Hematopoietic multipotent progenitor cell (in vitro differentiated cells): ENCODE results near the gene SERPINH1. TPM values are rescaled to one million over a fixed set of nuclear protein-coding genes. Genes with fewer than 3 reads are reported as not detected.

Experiments used
- DNase-seq, 3 donors: peaks; one replicate each; pipeline ENCODE4 v3.0.0-alpha.2; 2011 to 2015; ENCODE audit warnings: low read depth in 2 of 3, low spot score in 2 of 3
- total RNA-seq: library from RNA; depleted of rRNA; stranded (reverse); fragments of >200 nt; gene quantifications from one replicate; pipeline ENCODE4 v1.2.3, GENCODE V29; 2012

SERPINH1 gene
- 92.4 TPM for total RNA-seq

DNA sequence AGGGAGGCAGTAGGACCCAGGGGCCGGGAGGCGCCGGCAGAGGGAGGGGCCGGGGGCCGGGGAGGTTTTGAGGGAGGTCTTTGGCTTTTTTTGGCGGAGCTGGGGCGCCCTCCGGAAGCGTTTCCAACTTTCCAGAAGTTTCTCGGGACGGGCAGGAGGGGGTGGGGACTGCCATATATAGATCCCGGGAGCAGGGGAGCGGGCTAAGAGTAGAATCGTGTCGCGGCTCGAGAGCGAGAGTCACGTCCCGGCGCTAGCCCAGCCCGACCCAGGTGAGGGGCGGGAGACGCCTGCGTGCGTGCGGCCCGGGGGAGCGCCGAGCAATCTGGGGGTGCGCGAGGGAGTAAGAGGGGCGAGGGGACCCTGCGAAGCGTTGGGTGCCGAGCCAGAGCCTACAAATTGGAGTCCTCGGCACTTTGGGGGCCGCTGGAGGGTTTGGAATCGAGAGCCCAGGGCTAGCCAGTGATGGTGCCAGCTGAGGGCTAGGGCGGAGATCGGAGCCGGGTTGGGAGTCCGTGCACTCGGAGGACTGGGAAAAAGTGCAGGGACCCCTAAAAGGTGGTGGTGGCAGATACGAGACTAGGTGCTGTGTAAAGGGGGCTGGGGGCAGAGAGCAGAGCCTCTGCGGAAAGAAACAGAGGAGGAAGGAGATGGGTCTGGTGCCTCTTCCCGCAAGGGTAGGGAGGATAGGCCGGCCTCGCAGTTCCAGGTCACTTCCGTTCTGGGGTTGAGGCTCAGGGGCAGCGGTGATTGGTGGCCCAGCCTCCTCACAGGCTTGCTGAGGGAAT lies at the start of gene SERPINH1:
TSS of gene SERPINH1 (plus strand) at position 206 of the 788 bp plus-strand sequence. CDS start 4,097 bp downstream, outside the sequence.
- peak; percentile 23 to 47 (median 43) for DNase-seq

DNA sequence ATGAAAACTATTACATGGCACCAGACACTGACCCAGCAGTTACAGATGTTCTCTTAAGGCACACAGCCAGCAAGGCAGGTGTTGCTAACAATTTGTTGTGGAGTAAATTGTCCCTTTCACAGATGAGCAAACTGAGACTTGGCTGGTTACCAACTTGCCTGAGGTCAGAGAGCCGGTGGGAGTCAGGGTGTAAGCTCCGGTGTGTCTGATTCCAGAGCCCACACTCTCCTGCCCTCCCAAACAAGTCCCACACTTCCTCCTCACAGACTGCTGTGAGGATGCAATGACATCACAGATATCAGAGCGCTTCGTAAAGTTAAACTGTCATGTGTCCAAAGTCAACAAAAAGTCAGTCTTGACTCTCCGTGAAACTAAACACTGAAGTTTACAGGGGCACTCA lies 48.8 kb upstream of the SERPINH1 start:
- no peak for DNase-seq

DNA sequence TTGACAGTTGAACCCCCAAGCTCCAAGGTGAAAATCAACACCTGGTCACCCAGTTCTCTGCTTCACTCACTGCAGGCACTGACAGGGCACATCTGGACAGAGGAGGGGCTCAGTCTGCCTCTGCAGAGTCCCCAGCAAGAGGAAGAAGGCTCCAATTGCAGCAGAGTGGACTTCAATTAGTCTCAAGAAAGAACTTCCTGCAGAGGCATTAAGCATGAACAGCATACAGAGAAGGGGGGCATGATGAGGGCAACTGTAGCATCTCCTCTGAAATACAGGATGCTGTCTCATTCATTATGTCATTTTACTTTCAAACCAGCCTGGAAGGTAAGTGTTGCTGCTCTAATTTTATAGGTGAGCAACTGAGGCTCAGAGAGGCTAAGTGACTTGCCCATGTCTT lies 47.5 kb upstream of the SERPINH1 start:
- DNase-seq: no peak

DNA sequence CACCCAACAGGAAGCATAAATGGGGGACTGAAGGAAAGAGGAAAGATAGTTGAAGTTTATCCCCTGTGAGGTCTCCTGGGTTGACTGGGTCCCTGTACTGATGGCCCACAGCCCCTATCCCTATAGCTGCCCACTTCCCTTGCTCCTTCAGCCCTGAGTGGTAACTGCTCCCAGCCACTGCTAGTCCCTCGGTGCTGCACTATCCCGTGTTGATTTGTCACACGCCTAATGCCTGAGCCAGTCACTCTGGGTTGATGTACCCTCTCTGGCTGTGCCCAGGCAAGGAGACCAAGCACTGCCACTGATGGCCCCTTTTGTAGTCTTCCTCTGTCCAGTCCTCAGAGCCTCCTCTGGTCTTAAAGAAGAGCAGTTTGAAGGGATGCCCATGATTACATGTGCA lies 45.9 kb upstream of the SERPINH1 start:
- DNase-seq: no peak

DNA sequence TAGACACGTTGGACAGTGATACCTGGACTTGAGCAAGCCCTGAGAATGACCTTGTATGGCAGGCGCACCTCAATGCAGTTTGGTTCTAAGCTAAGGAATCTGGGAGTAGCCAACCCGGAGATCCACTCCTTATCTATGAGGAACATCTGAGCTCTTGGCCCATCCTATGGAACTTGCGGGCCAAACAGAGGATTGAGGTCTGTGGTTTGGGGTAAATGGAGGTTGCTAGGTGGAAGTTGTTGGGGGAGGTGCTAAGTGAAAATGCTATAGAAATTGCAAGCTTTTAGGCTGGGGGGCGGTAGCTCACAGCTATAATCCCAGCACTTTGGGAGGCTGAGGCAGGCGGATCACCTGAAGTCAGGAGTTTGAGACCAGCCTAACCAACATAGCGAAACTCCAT lies 45.2 kb upstream of the SERPINH1 start:
- peak in 1 of 3 donors; percentile 45 for DNase-seq

DNA sequence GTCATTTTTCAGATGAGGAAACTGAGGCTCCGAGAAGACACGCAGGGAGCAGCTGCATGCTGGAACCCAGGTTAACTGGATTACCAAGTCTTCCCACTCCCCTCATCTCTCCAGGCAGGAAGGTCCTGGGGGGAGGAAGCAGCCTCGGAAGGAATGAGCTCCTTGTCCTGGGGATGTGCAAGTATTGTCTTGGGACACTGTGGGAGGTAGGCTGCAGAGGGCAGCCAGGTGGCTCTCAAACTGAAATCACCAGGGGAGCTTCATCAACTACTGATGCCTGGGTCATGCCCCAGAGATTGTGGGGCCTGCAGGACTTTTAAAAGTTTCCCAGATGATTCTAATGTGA lies 43.9 kb upstream of the SERPINH1 start:
- no peak for DNase-seq

DNA sequence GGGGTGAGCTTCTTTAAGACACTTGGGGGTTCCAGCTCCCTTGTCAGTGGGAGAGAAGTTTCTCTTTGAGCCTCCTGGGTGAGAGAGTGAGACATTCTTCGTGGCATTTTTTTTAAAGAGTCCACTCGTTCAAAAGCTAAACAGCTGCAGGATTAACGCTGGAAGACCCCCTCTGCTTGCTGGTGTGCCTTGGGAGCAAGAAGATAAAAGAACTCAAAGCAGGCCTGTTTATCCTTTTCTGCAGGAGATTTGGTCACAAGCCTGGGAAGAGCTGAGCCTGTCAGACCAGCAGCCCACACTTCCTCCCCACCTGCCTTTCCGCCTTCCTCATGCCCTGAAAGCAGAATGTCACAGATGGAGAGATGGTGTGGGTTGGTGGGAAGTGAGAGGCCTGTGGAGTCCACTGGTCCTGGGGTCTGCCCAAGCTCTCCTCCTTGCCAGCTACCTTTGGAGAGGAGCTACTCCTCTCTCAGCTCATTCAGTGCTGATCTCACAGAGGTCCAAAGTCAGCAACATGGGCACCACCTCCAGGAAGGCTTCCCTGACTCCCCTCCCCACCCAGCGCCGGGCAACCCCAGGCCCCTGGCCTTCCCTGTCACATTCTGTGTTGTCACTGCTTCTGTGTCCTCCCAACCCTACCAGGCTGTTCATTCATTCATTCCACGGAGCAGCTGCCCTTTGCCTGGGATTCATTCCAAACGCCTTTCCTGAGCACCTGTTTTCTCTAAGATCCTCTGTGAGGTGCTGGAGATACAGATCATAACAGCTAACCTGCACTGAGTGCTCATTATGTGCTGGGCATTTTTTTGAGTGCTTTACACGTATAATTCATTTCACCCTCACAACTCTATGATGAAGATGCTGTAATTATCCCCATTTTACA lies 43.0 kb upstream of the SERPINH1 start:
- DNase-seq: no peak

DNA sequence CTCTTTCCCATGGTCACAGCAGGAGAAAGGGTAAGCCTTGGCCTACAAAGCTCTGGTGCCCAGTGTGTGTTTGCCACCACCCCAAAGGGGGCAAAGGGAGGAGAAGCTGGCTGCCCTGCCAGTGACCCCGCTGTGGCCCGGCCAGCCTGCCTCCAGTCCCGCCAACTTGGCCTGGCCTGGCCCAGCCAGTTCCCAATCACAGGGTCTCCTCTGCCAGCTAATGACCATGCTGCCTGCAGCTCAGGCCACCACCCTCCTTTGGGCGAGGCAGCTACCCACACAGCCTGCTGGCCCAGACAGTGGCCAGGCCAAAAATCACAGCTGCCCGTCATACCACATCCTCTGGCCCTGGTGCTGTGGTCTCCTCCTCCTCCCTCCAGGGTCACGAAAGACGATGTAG lies 41.4 kb upstream of the SERPINH1 start:
- DNase-seq: no peak

DNA sequence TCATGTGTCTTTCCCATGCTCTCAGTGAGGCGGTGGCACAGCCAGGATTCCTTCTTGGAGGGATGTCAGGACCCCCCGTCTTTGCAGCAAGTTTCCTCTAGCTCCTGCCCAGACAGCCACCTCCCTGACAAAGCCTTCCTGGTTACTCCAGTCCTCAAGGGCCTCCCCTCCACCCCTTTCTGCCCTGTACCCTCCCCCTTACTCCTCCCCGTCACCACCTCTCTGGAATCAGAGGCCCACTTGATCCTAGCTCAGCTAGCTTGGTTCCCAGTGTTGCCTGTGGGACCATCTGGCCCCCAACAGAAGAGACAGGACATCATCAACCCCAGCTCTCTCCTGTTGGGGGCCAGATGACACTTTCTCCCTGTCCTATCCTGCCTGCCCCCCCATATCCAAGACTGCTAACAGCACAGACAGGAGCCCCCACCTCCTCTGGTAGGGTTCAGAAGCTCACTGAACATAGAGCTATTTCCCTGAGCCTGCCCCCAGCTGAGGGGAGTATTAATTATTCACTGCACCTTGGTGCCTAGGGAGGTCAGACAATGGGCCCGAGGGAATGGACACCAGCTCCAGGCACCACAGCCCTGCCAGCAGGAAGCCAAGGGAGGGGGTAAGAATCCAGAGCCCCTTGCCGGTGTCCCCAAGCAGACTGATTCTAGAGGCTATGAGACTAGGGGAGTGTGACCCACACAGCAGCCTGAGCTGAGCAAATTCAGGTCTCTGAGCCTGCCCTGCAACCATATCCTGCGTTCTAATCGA lies 39.6 kb upstream of the SERPINH1 start:
- DNase-seq: no peak

DNA sequence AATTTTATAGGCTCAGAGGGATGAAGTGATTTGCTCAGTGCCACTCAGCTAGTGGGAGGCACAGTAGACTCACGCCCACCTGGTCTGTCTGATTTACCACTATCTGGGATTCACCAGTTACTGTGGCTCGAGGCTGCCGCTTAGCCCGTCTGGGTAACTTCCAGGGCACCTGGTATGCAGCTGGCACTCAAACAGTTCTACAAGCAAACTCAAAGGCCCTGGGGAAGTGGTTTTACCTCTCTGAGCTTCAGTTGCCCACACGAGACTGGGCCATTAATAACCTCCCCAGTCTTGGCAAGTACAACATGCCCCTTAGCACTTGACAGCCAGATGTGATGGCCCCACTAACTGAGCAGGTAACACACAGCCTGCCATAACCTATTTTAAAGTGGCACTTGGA lies 38.9 kb upstream of the SERPINH1 start:
- DNase-seq: no peak

DNA sequence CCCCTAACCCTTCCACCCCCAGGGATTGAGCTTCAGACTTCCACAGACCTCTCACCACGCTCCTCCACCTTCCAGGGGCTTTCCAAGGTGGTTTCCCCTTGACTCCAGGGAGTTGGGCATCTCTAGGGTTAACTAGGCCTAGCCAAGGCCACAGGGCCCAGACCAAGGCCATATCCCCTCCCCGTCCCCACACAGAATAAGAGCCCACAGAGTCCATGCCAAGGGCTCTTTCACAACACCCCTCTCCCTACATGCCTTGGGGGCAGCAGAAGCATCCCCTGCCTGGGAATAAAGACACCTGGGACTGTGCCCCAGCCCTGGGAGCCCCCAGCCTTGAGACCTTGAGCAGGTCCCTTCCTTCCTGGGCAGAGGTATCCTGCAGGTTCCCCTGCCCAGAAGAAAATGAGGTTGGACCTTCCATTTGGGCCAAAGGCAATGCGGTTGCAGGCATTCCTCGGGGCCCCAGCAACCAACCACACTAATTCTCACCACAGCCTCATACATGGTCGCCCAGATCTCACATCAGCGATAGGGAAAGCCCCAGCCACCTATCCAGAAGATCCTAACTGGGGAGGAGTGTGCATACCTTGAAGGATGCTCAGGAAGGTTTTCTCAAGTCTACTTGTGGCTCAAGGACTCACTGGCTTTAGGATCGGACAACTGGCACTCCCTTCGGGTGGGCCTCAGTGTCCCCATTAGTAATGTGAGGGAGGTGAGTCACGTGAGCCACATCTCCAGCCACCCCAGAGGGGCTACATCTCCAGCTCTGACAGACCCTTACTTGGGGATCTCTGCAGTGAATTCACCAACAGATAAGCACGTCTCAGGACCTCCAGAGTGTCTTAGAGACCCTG lies 38.0 kb upstream of the SERPINH1 start:
- DNase-seq: no peak

DNA sequence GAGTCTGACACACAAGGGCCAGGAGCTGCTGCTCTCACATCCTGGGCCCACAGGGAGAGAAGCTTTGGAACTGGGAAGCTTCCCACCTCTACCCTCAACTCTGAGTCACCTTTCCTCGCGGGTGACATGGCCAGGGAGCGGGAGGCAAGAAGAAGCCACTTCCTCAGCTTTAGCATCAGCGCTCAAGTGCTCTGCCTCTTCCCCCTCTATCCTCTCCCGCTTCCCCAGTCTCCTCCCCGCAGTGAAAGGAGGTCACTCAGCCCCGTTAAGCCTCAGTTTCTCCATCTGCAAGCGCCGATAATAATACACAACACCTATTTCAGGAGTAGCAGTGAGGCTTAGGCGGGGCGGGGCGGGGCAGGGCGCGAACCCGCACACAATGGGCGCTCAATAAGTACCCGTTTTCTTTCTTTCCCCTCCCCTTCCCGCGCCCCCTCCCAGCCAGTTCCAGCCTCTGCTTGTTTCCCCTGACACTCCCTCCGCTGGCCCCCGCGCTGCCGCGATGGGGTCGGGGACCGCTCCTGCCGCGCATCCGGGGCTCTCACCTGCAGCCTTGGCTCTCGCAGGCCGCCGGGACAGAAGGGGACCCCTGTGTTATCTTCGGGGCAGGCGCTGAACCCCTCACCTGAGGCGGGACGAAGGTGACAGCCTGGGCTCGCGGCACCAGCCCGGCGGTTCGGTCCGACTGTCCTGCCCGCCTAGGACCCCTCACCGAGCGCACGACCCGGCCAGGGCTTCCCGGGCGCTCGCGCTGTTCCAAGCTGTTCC lies 37.2 kb upstream of the SERPINH1 start:
- DNase-seq: no peak

DNA sequence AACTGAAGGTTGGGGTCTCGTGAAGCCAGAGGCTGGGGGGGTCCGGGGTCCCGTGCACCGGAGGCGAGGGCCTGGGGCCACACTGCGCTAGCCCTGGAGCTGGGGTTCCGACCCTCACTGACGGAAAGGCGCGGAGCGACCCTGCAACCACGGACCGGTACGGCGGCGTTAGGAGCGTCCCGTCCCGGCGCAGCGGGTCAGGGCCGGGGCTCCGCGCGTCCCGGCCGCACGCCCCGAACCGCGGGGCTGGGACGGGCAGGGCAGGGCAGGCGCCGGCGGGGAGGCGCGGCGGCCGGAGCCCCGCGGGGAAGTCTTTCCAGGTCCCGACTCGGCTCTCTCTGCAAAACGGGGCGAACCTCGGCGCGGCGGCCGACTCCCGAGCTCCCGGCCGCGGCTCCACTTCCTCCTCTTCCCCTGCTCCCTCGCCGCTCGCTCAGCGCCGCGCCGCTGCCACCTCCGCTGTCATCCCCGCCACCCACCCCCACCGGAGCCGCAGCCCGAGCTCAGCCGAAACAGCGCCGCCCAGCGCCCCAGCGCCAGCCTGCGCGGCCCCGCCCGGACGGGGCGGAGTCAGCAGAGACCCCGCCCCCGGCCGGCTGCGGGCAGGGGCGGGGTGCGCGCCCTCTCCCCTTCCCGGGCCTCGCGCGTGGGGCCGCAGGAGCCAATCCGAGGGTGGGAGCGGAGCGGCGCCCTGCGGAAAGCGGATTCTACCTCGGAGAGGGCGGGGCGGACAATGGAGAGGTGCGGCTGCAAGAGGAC lies 36.4 kb upstream of the SERPINH1 start, which contains the start of gene GDPD5:
TSS of gene GDPD5 (minus strand) at position 509 of the 759 bp plus-strand sequence. CDS start 48,206 bp downstream, outside the sequence.
- peak; percentile 87 to 89 (median 88) for DNase-seq

DNA sequence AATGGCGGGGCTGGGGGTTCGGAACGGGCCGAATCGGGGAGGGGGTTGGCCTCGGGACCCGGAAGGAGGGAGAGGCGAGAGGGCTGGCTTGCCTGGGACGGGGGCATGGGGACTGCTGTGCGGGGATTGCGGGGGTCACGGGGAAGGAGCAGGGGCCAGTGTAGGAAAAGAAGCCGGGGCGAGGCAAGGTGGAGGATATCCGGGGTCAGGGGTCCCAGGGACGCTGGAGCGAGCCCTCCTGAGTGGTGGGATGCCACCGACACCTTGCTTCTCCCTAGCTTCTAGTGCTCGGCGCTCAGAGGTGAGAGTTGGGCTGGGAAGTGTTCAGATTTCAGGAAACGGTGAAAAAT lies 35.9 kb upstream of the SERPINH1 start:
- DNase-seq: no peak

DNA sequence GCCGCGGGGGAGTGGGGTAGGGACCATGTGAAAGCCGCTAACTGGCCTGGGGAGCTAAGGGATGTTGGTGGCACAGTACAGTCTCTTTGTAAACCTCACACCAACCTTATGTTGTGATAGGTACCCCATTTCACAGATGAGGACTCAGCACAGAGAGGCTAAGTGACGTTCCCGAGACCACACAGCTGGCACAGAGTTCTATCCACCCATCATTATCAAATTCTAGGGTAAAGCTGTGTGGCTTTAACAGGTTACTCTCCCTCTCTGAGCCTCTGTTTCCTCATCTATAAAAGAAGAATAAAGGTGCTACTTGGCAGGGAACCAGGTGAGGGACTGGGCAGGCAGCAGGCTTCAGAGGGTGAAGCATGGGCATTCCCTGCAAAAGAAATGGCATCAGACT lies 34.9 kb upstream of the SERPINH1 start:
- no peak for DNase-seq

DNA sequence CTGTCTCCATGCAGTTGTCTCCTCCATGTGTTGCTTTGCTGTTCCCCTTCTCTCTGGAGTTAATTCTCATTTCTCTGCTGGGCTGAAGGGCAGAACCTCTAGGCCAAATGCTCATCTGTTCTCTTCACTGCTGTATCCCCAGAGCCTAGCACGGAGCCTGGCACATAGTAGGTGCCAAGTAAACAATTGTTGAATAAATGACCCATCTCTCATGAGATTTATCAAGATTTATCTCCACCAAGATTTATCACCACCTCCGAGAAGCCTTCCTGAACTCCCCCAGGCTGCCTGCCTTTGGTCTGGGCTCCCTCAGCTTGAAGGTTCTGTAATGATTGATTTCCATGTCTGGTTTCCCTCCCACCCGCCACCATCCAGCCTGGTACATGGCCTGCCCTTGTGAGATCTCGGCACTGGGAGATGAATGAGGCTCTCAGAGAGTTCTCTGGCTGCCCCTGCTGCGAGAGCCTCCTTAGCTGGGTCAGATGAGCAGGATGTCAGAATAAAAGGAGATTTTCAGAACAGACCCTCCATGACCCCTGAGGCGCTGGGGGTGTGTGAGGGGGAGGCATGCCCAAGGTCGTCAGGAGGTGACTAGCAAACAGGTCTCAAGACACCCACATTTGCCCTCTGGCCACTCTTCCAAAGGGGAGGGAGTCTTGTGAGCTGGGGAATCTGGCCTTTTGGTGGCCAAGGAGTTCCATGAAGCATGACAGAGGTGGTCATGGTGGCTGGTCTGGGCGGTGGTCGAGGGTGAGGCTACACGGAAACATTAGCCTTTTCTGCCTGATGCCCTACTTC lies 33.9 kb upstream of the SERPINH1 start:
- no peak for DNase-seq

DNA sequence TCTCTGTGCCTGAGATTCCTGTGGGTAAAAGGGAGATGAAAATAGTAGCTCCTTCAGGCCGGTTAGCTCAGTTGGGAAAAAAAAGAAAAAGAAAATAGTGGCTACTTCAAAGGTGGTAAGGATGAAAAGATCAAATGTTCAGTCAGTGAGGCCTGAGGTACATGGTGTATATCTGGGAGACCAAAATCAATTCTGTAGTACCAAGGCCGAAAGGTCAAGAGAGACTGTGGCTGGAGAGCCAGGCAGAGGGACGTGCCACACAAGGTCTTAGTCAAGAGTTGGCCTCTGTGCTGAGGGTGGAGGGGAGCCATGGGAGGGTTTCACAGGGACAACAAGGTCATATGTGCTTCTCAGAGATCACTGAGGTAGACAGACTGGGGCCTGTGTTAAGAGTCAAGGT lies 31.5 kb upstream of the SERPINH1 start:
- no peak for DNase-seq

DNA sequence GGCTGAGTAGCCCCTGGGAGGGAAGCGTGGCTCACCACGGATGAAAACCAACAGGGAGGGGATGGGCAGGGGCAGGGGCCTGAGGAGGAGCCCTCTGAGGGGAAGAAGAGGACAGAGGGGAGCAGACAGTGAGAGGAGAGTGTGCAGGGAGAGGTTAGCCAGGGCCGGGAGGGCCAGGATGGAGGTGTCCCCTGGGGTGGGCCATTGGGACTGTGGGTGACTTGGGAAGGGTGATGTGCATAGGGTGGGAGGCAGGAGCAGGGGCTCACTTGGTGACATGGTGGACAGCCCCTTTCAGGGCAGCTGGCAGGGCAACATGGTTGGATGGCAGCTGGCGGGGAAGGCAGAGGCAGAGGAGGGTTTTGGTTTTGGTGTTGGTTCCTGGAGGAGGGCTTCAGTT lies 30.7 kb upstream of the SERPINH1 start:
- no peak for DNase-seq
